Keratinocyte (primary cell): ENCODE results near the gene NXNL2. TPM values are rescaled to one million over a fixed set of nuclear protein-coding genes. Genes with fewer than 3 reads are reported as not detected.

Experiments used
- DNase-seq: peaks from one replicate; pipeline ENCODE4 v3.0.0-alpha.2; 2011; ENCODE audit warnings: low read depth, missing footprints, low spot score
- FAIRE-seq: peaks from 2 replicates; lab custom pipeline; 2011; peaks lifted over from hg19 to GRCh38; lab: Jason Lieb, UNC
- H2AFZ ChIP-seq: 2 replicates; pipeline ENCODE4 v1.6.0; 2012; ENCODE audit warnings: low read length, control low read depth, inconsistent platforms; ENCODE audit not compliant: control insufficient read depth
- H3K27ac ChIP-seq: 2 replicates; pipeline ENCODE4 v1.5.1; 2011; ENCODE audit warnings: low read length; ENCODE audit not compliant: control insufficient read depth, insufficient read depth
- H3K27me3 ChIP-seq: 3 replicates; pipeline ENCODE4 v1.6.0; 2011; ENCODE audit warnings: low read length; ENCODE audit not compliant: control insufficient read depth, insufficient read depth; ENCODE audit errors: extremely low read depth
- H3K36me3 ChIP-seq, 2 experiments: 2 replicates in 1 of 2; 3 replicates in 1 of 2; pipeline ENCODE4 v1.5.1; 2011; ENCODE audit warnings: low read length in 2 of 2, mild to moderate bottlenecking in 1 of 2; ENCODE audit not compliant: control insufficient read depth in 2 of 2, insufficient read depth in 2 of 2; ENCODE audit errors: extremely low read depth in 1 of 2
- H3K4me1 ChIP-seq: 3 replicates; pipeline ENCODE4 v1.5.1; 2011; ENCODE audit warnings: low read length; ENCODE audit not compliant: control insufficient read depth, insufficient read depth; ENCODE audit errors: extremely low read depth
- H3K4me2 ChIP-seq: 3 replicates; pipeline ENCODE4 v1.6.0; 2011; ENCODE audit warnings: low read depth, low read length; ENCODE audit not compliant: control insufficient read depth, insufficient read depth; ENCODE audit errors: extremely low read depth
- H3K4me3 ChIP-seq, 3 experiments: fragments of 200-600 bp in 1 of 3; sonication (generic) in 1 of 3; 2 replicates in 2 of 3; 3 replicates in 1 of 3; pipeline ENCODE4 v1.5.1; 2011 to 2016; ENCODE audit warnings: low read length in 3 of 3, mild to moderate bottlenecking in 3 of 3, control low read depth in 2 of 3, inconsistent platforms in 1 of 3, low read depth in 1 of 3, mixed read lengths in 1 of 3, mixed run types in 1 of 3, moderate library complexity in 1 of 3; ENCODE audit not compliant: control insufficient read depth in 2 of 3, insufficient read depth in 2 of 3; ENCODE audit errors: extremely low read depth in 1 of 3
- H3K79me2 ChIP-seq: 2 replicates; pipeline ENCODE4 v1.6.0; 2012; ENCODE audit warnings: low read length; ENCODE audit not compliant: control insufficient read depth, insufficient read depth
- H3K9ac ChIP-seq: 3 replicates; pipeline ENCODE4 v1.6.0; 2011; ENCODE audit warnings: low read length; ENCODE audit not compliant: control insufficient read depth, insufficient read depth; ENCODE audit errors: extremely low read depth
- H3K9me1 ChIP-seq: 3 replicates; pipeline ENCODE4 v1.6.0; 2011; ENCODE audit warnings: low read length; ENCODE audit not compliant: control insufficient read depth, insufficient read depth; ENCODE audit errors: extremely low read depth
- H3K9me3 ChIP-seq: 2 replicates; pipeline ENCODE4 v1.5.1; 2012; ENCODE audit warnings: low read depth, low read length; ENCODE audit not compliant: control insufficient read depth
- H4K20me1 ChIP-seq: 3 replicates; pipeline ENCODE4 v1.6.0; 2011; ENCODE audit warnings: low read length; ENCODE audit not compliant: control insufficient read depth, insufficient read depth; ENCODE audit errors: extremely low read depth
- CTCF ChIP-seq, 3 experiments: IDR thresholded peaks in 1 of 3; conservative IDR thresholded peaks in 1 of 3; optimal IDR thresholded peaks in 1 of 3; 2 replicates in 2 of 3; 3 replicates in 1 of 3; pipeline versions ENCODE3 to v1.5.1; 2011; ENCODE audit warnings: low read length in 3 of 3, mild to moderate bottlenecking in 3 of 3, moderate library complexity in 2 of 3, control low read depth in 1 of 3, inconsistent platforms in 1 of 3; ENCODE audit not compliant: insufficient read depth in 2 of 3; ENCODE audit errors: extremely low read depth in 1 of 3
- EZH2 ChIP-seq: IDR thresholded peaks from one replicate; pipeline ENCODE4 v1.6.1; 2012; ENCODE audit warnings: inconsistent platforms, mild to moderate bottlenecking, low read length, moderate library complexity
- dilution Hi-C: fragments of 300-500 bp; cut with MboI; formaldehyde crosslinking; loops from one replicate; pipeline ENCODE4 v1.7.0; 2020; ENCODE audit warnings: low sequenced_read_pairs; ENCODE audit not compliant: extremely low pct_ligation_motif_present
- polyA plus RNA-seq, 5 experiments: library from polyadenylated mRNA; depleted of rRNA in 3 of 5; stranded (reverse) in 3 of 5; stranded (forward) in 1 of 5; unstranded in 1 of 5; fragments of >200 nt; gene quantifications; 1 replicate in 1 of 5; 2 replicates in 3 of 5; 3 replicates in 1 of 5; pipeline versions ENCODE4 v1.2.1 to v1.2.3, GENCODE V29; 2011 to 2012; ENCODE audit warnings: missing spikeins in 2 of 5, low read depth in 1 of 5, low replicate concordance in 1 of 5

Gene NXNL2
- polyA plus RNA-seq, 1 donor (not counting 4 experiments of a cell fraction or from before 2014, with no cell fraction given) = 0.17 TPM

DNA sequence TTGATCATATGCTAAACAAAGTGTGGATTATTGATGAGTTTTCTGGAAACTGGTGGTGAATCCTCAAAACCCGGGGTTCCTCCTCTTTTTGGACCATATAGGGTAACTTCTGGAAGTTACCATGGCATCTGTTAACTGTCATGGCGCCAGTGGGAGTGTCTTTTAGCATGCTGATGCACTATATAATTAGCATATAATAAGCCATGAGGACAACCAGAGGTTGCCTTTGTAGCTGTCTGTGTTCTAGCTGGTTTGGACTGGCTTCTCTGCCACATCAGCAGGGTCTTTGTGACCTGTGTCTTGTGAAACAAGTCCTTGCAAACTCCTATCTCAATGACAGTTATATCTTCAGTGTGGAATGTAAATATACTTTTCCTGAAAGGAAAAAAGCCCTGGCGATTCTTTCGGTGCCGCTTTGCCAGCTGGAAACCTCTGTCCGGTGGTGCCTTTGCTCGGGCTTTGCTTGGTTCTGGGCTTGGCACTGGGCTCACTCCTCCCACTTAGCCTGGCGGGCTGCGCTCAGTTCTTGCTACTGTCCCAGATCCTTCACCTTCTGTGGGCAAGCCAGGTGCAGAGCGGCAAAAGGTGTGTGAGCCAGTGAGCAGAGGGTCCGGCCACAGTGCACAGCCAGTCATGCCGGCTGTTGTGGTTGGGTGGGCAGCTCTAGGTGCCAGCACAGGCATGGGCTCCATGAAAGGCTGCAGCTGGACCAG, 20.4 kb downstream of the NXNL2 start:
- Histone ChIP-seq H3K4me2 (no peak overlapping the region), H3K79me2 (no peaks in the 10 kb centered on the region), H3K9me3 (no peaks in the 10 kb centered on the region), H3K27ac (no peak overlapping the region), H3K4me3 (no peak overlapping the region), H3K36me3 (no peaks in the 10 kb centered on the region), H3K9me1 (no peaks in the 10 kb centered on the region), H2AFZ (no peak overlapping the region), H3K27me3 (no peaks in the 10 kb centered on the region), H3K9ac (no peak overlapping the region), H3K4me1 (peaks cover 4% of the 10 kb centered on the region), H4K20me1 (no peaks in the 10 kb centered on the region)
- dilution Hi-C loops = no loop called here
- no peak for DNase-seq
- TF ChIP-seq EZH2 = no peak
- TF ChIP-seq CTCF (optimal IDR thresholded peaks at IDR 0.05 in 1 of 3, IDR thresholded peaks at IDR 0.05 in 1 of 3, conservative IDR thresholded peaks at IDR 0.05 in 1 of 3; ENCODE audit: extremely low read depth in 1 of 3, insufficient read depth in 2 of 3, low read length in 3 of 3) = no peak
- no peak for FAIRE-seq

DNA sequence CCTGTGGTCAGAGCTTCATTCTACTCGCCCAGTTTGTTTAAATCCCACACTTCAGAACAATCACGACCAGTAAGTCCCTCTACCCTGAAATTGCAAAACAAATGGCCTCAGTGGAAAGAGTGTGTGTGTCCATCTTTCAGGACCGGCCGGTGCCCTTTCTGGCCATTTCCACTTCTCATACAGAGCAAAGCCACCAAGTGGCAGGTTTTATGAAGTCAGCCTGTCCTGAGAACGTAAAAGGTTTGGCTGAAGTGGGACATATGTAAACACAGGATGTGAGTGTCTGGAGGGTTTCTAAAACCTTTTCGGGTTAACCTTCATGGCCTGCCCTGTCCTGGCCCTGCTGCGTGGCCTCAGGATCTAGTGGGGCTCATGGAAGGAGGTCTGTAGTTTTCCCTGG, 24.7 kb downstream of the NXNL2 start:
- Histone ChIP-seq H3K9me3 (no peaks in the 10 kb centered on the region), H3K9me1 (no peaks in the 10 kb centered on the region), H3K27ac (no peak overlapping the region), H2AFZ (no peak overlapping the region), H4K20me1 (no peaks in the 10 kb centered on the region), H3K27me3 (no peaks in the 10 kb centered on the region), H3K4me3 (no peak overlapping the region), H3K79me2 (no peaks in the 10 kb centered on the region), H3K36me3 (no peaks in the 10 kb centered on the region), H3K9ac (no peak overlapping the region), H3K4me1 (no peaks in the 10 kb centered on the region), H3K4me2 (no peak overlapping the region)
- no peak for TF ChIP-seq EZH2
- no peak for TF ChIP-seq CTCF (optimal IDR thresholded peaks at IDR 0.05 in 1 of 3, IDR thresholded peaks at IDR 0.05 in 1 of 3, conservative IDR thresholded peaks at IDR 0.05 in 1 of 3; ENCODE audit: extremely low read depth in 1 of 3, insufficient read depth in 2 of 3, low read length in 3 of 3)
- dilution Hi-C loops = no loop called here
- FAIRE-seq = no peak
- DNase-seq = no peak
